Endothelial cell of umbilical vein (primary cell): ENCODE data around the gene PLEKHJ1. TPM values are rescaled to one million over a fixed set of nuclear protein-coding genes. Genes with fewer than 3 reads are reported as not detected.

Source experiments
- BruUV-seq: library from RNA; stranded (reverse); fragments of 400-500 nt; replicated peaks from 2 replicates; lab custom pipeline; 2021; lab: Mats Ljungman, UMichigan
- CTCF ChIA-PET: fragments of 300-600, 350-600 bp; sonication (Branson Sonifier 250); formaldehyde crosslinking; loops from one replicate; lab custom pipeline; 2021; ENCODE audit warnings: antibody characterized with exemption, inconsistent platforms; lab: Charles Lee
- POLR2A ChIA-PET: fragments of 300-600, 350-600 bp; sonication (Branson Sonifier 250); formaldehyde crosslinking; loops from one replicate; lab custom pipeline; 2021; ENCODE audit warnings: antibody characterized with exemption, inconsistent platforms; lab: Charles Lee
- DNase-seq: peaks from one replicate; pipeline ENCODE4 v3.0.0-alpha.2; 2011; ENCODE audit warnings: low read depth, low spot score
- FAIRE-seq: peaks from 2 replicates; lab custom pipeline; 2011; peaks lifted over from hg19 to GRCh38; lab: Jason Lieb, UNC
- H2AFZ ChIP-seq: 2 replicates; pipeline ENCODE4 v1.6.0; 2012; ENCODE audit warnings: low read depth, low read length, control low read depth, inconsistent platforms
- H3K27ac ChIP-seq: 2 replicates; pipeline ENCODE4 v1.5.1; 2011; ENCODE audit warnings: low read depth, mild to moderate bottlenecking, control low read depth, low read length, moderate library complexity; ENCODE audit not compliant: insufficient read depth
- H3K27me3 ChIP-seq, 2 experiments: 2 replicates each; pipeline versions ENCODE4 v1.6.0 to v1.6.1; 2011; ENCODE audit warnings: low read length in 2 of 2, mixed read lengths in 1 of 2; ENCODE audit not compliant: control insufficient read depth in 2 of 2, insufficient read depth in 2 of 2
- H3K36me3 ChIP-seq, 2 experiments: 2 replicates in 1 of 2; 3 replicates in 1 of 2; pipeline ENCODE4 v1.5.1; 2011; ENCODE audit warnings: low read length in 2 of 2, mild to moderate bottlenecking in 1 of 2, moderate library complexity in 1 of 2; ENCODE audit not compliant: control insufficient read depth in 2 of 2, insufficient read depth in 2 of 2; ENCODE audit errors: extremely low read depth in 1 of 2
- H3K4me1 ChIP-seq: 3 replicates; pipeline ENCODE4 v1.5.1; 2011; ENCODE audit warnings: mild to moderate bottlenecking, low read length; ENCODE audit not compliant: control insufficient read depth, insufficient read depth; ENCODE audit errors: extremely low read depth
- H3K4me2 ChIP-seq: 2 replicates; pipeline ENCODE4 v1.6.1; 2011; ENCODE audit warnings: low read length, control low read depth, mixed read lengths; ENCODE audit not compliant: insufficient read depth
- H3K4me3 ChIP-seq, 3 experiments: fragments of 200-600 bp in 1 of 3; sonication (generic), shearing (Covaris generic) in 1 of 3; replicated peaks in 1 of 3; 2 replicates each; pipeline ENCODE4 v1.5.1; 2011 to 2016; ENCODE audit warnings: control low read depth in 3 of 3, low read length in 3 of 3, mild to moderate bottlenecking in 2 of 3, inconsistent platforms in 1 of 3, low read depth in 1 of 3, moderate library complexity in 1 of 3; ENCODE audit not compliant: insufficient read depth in 1 of 3
- H3K79me2 ChIP-seq: 2 replicates; pipeline ENCODE4 v1.6.0; 2012; ENCODE audit warnings: low read length, inconsistent platforms; ENCODE audit not compliant: control insufficient read depth, insufficient read depth
- H3K9ac ChIP-seq: replicated peaks from 2 replicates; pipeline ENCODE3; 2011; ENCODE audit warnings: low read length, control low read depth; ENCODE audit not compliant: insufficient read depth; ENCODE audit errors: extremely low read depth
- H3K9me1 ChIP-seq: replicated peaks from 3 replicates; pipeline ENCODE4 v1.6.0; 2011; ENCODE audit warnings: mild to moderate bottlenecking, low read length; ENCODE audit not compliant: control insufficient read depth, insufficient read depth; ENCODE audit errors: extremely low read depth
- H3K9me3 ChIP-seq: replicated peaks from 2 replicates; pipeline ENCODE4 v1.5.1; 2012; ENCODE audit warnings: low read length, inconsistent platforms; ENCODE audit not compliant: control insufficient read depth, insufficient read depth
- H4K20me1 ChIP-seq: replicated peaks from 2 replicates; pipeline ENCODE3; 2011; ENCODE audit warnings: mild to moderate bottlenecking, low read length; ENCODE audit not compliant: control insufficient read depth, insufficient read depth; ENCODE audit errors: extremely low read depth
- CTCF ChIP-seq, 2 donors: IDR thresholded peaks; 1 replicate in 1 of 2; 2 replicates in 1 of 2; pipeline ENCODE4 v1.5.1; 2011; ENCODE audit warnings: low read length in 2 of 2, mild to moderate bottlenecking in 2 of 2, moderate library complexity in 2 of 2, control low read depth in 1 of 2, inconsistent platforms in 1 of 2, low read depth in 1 of 2; ENCODE audit not compliant: insufficient read depth in 1 of 2; ENCODE audit errors: extremely low read depth in 1 of 2
- EZH2 ChIP-seq: IDR thresholded peaks from 2 replicates; pipeline ENCODE4 v1.6.1; 2012; ENCODE audit warnings: borderline replicate concordance, low read depth, mild to moderate bottlenecking, moderate library complexity, low read length, inconsistent platforms; ENCODE audit not compliant: severe bottlenecking
- FOS ChIP-seq: IDR thresholded peaks from 2 replicates; pipeline ENCODE4 v1.6.1; 2011; ENCODE audit warnings: mild to moderate bottlenecking, low read length, moderate library complexity, borderline replicate concordance; ENCODE audit not compliant: insufficient read depth
- GATA2 ChIP-seq: IDR thresholded peaks from 2 replicates; pipeline ENCODE4 v1.7.0; 2011; ENCODE audit warnings: low read depth, mild to moderate bottlenecking, moderate library complexity, mixed read lengths, low read length; ENCODE audit not compliant: insufficient read length, insufficient read depth
- JUN ChIP-seq: IDR thresholded peaks from 2 replicates; pipeline ENCODE4 v1.6.1; 2011; ENCODE audit warnings: borderline replicate concordance, low read depth; ENCODE audit not compliant: insufficient read length, insufficient read depth
- MYC ChIP-seq: IDR thresholded peaks from one replicate; pipeline ENCODE4 v1.6.1; 2011; ENCODE audit warnings: mild to moderate bottlenecking, low read depth, low read length
- POLR2A ChIP-seq: IDR thresholded peaks from 2 replicates; pipeline ENCODE4 v1.6.1; 2012; ENCODE audit warnings: low read depth, mild to moderate bottlenecking, control low read depth, low read length
- POLR2AphosphoS5 ChIP-seq: IDR thresholded peaks from 2 replicates; pipeline ENCODE4 v1.6.1; 2012; ENCODE audit warnings: low read depth, mild to moderate bottlenecking, control low read depth, low read length, moderate library complexity; ENCODE audit not compliant: insufficient read depth
- dilution Hi-C: fragments of 300-500 bp; cut with MboI; formaldehyde crosslinking; loops from one replicate; pipeline ENCODE4 v1.15.0; 2019; ENCODE audit warnings: low sequenced_read_pairs; ENCODE audit not compliant: extremely low pct_ligation_motif_present
- intact Hi-C: fragments of 100-400 bp; cut with micrococcal nuclease; formaldehyde crosslinking; loops from one replicate; pipeline ENCODE4 v1.10.0; 2022
- polyA plus RNA-seq, 4 experiments: library from polyadenylated mRNA; depleted of rRNA in 3 of 4; stranded (reverse) in 3 of 4; unstranded in 1 of 4; fragments of >200 nt; gene quantifications; 2 replicates each; pipeline versions ENCODE4 v1.2.1 to v1.2.3, GENCODE V29; 2011 to 2012; ENCODE audit warnings: missing spikeins in 1 of 4
- total RNA-seq: library from RNA; stranded (reverse); gene quantifications from 2 replicates; pipeline ENCODE4 v1.2.3, GENCODE V29; 2021
- TF ChIP-seq, protein P1 (sequence below): IDR thresholded peaks from 2 replicates; pipeline ENCODE4 v1.6.1; 2011; ENCODE audit not compliant: insufficient read depth, insufficient read length

The PLEKHJ1 gene
- total and polyA plus RNA-seq, 2 donors (not counting 3 experiments of a cell fraction or from before 2014, with no cell fraction given): 82.4 to 115 TPM

DNA sequence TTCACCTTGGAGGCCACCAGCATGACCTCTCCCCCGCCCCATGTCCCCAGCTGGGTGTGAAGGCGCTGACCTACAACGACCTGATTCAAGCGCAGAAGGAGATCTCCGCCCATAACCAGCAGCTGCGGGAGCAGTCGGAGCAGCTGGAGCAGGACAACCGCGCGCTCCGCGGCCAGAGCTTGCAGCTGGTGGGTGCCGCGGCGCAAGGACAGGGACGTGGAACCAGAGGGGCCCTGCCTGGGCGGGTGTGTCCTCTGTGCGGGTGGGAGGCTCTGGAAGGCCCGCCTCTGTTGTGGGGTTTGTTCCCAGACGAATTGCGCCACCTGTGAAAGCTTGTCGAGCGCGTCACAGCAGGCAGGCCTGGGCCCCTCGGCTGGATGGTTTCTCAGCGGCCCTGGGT, 22.3 kb downstream of the PLEKHJ1 start:
- Histone ChIP-seq H3K4me2 (no peak overlapping the region), H3K9me3 (no peaks in the 10 kb centered on the region), H3K79me2 (no peaks in the 10 kb centered on the region), H3K9ac (no peak overlapping the region), H3K36me3 (peaks cover 12 to 50% of the 10 kb centered on the region in 2 experiments), H3K4me1 (no peaks in the 10 kb centered on the region), H4K20me1 (no peaks in the 10 kb centered on the region), H3K27me3 (no peaks in the 10 kb centered on the region), H3K4me3 (no peak overlapping the region), H3K27ac (no peak overlapping the region), H3K9me1 (no peaks in the 10 kb centered on the region), H2AFZ (no peak overlapping the region)
- no peak for TF ChIP-seq FOS
- no peak for TF ChIP-seq JUN
- TF ChIP-seq CTCF (IDR thresholded peaks at IDR 0.05; ENCODE audit: extremely low read depth in 1 of 2, insufficient read depth in 1 of 2, low read depth in 1 of 2, low read length in 2 of 2): no peak
- TF ChIP-seq EZH2: no peak
- no peak for TF ChIP-seq GATA2
- TF ChIP-seq, protein P1, sequence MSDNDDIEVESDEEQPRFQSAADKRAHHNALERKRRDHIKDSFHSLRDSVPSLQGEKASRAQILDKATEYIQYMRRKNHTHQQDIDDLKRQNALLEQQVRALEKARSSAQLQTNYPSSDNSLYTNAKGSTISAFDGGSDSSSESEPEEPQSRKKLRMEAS: no peak
- no peak for TF ChIP-seq MYC
- TF ChIP-seq POLR2AphosphoS5: no peak
- TF ChIP-seq POLR2A: no peak
- no peak for DNase-seq
- intact Hi-C loops: no loop called here
- CTCF ChIA-PET: interaction anchor here (2.0 kb wide), 1 partner anchor 58 kb away, joined by 6 read pairs; no protein-coding TSS in a partner anchor
- POLR2A ChIA-PET: no interaction called here
- dilution Hi-C loops: no loop called here
- FAIRE-seq: no peak
- BruUV-seq: no TSS peak
